WTC11 (cell line): ENCODE measurements around the gene TEX52. TPM values are rescaled to one million over a fixed set of nuclear protein-coding genes. Genes with fewer than 3 reads are reported as not detected.

ENCODE experiments used
- ATAC-seq: fragments of 200-7000 bp; cut with Tn5 transposase; 2 replicates; pipeline ENCODE4 v1.10.0; 2021; ENCODE audit warnings: mild to moderate bottlenecking, moderate library complexity
- CTCF ChIA-PET: fragments of 300-600 bp; sonication (Branson Sonifier 250); formaldehyde crosslinking; loops from one replicate; lab custom pipeline; 2021; ENCODE audit warnings: antibody characterized with exemption; lab: Charles Lee
- POLR2A ChIA-PET: fragments of 350-600 bp; sonication (Branson Sonifier 250); formaldehyde crosslinking; loops from one replicate; lab custom pipeline; 2021; ENCODE audit warnings: antibody characterized with exemption; lab: Charles Lee
- DNase-seq: peaks from one replicate; pipeline ENCODE4 v3.0.0; 2021; ENCODE audit warnings: low spot score
- H3K27ac Mint-ChIP-seq: 2 replicates; pipeline ENCODE4 v1.8.0; 2021; ENCODE audit warnings: mixed read lengths
- H3K27me3 Mint-ChIP-seq: 2 replicates; pipeline ENCODE4 v1.8.0; 2021; ENCODE audit warnings: low read depth, mild to moderate bottlenecking, moderate library complexity, mixed read lengths
- H3K36me3 Mint-ChIP-seq: 2 replicates; pipeline ENCODE4 v1.8.0; 2021; ENCODE audit warnings: mixed read lengths
- H3K4me1 Mint-ChIP-seq: 2 replicates; pipeline ENCODE4 v1.8.0; 2022; ENCODE audit warnings: mixed read lengths
- H3K4me3 Mint-ChIP-seq: 2 replicates; pipeline ENCODE4 v1.8.0; 2021; ENCODE audit warnings: mild to moderate bottlenecking, moderate library complexity, mixed read lengths
- H3K9me3 Mint-ChIP-seq: 2 replicates; pipeline ENCODE4 v1.8.0; 2021; ENCODE audit warnings: mixed read lengths
- ATF1 ChIP-seq: sonication (generic); formaldehyde crosslinking; IDR thresholded peaks from 2 replicates; pipeline ENCODE4 v1.8.1; 2023; ENCODE audit warnings: mild to moderate bottlenecking, moderate library complexity, missing genetic modification reagents
- CREB1 ChIP-seq: sonication (generic); formaldehyde crosslinking; IDR thresholded peaks from 2 replicates; pipeline ENCODE4 v1.8.0; 2023; ENCODE audit warnings: mild to moderate bottlenecking, missing genetic modification reagents
- FOXP1 ChIP-seq: sonication (generic); formaldehyde crosslinking; IDR thresholded peaks from 2 replicates; pipeline ENCODE4 v1.8.0; 2022; ENCODE audit warnings: missing genetic modification reagents, mild to moderate bottlenecking, moderate library complexity, borderline replicate concordance
- HMGXB4 ChIP-seq: sonication (generic); formaldehyde crosslinking; IDR thresholded peaks from 2 replicates; pipeline ENCODE4 v1.8.1; 2023; ENCODE audit warnings: mild to moderate bottlenecking, moderate library complexity, missing genetic modification reagents
- IRF1 ChIP-seq: sonication (generic); formaldehyde crosslinking; IDR thresholded peaks from 2 replicates; pipeline ENCODE4 v1.8.0; 2023; ENCODE audit warnings: missing genetic modification reagents
- IRF2 ChIP-seq: sonication (generic); formaldehyde crosslinking; IDR thresholded peaks from 2 replicates; pipeline ENCODE4 v1.8.0; 2022; ENCODE audit warnings: low read depth, missing genetic modification reagents, borderline replicate concordance
- JUN ChIP-seq: sonication (generic); formaldehyde crosslinking; IDR thresholded peaks from 2 replicates; pipeline ENCODE4 v1.8.0; 2023; ENCODE audit warnings: mild to moderate bottlenecking, missing genetic modification reagents
- KAT7 ChIP-seq: sonication (generic); formaldehyde crosslinking; IDR thresholded peaks from 2 replicates; pipeline ENCODE4 v1.8.1; 2023; ENCODE audit warnings: missing genetic modification reagents, mild to moderate bottlenecking, borderline replicate concordance
- MXD4 ChIP-seq: fragments of 250-450 bp; sonication (Bioruptor Pico); IDR thresholded peaks from 2 replicates; pipeline ENCODE4 v1.8.0; 2021; ENCODE audit warnings: mild to moderate bottlenecking, moderate library complexity, borderline replicate concordance
- NFATC4 ChIP-seq: fragments of 250-450 bp; sonication (Bioruptor Pico); IDR thresholded peaks from 2 replicates; pipeline ENCODE4 v1.9.0; 2021; ENCODE audit warnings: mild to moderate bottlenecking
- SMAD3 ChIP-seq: sonication (generic); formaldehyde crosslinking; IDR thresholded peaks from 2 replicates; pipeline ENCODE4 v1.8.0; 2022; ENCODE audit warnings: missing genetic modification reagents, mild to moderate bottlenecking, borderline replicate concordance
- STAT6 ChIP-seq: sonication (generic); formaldehyde crosslinking; conservative IDR thresholded peaks from 2 replicates; pipeline ENCODE4 v1.8.1; 2023; ENCODE audit warnings: mild to moderate bottlenecking, low read depth, missing genetic modification reagents, moderate library complexity
- ZBTB43 ChIP-seq: sonication (generic); formaldehyde crosslinking; IDR thresholded peaks from 2 replicates; pipeline ENCODE4 v1.8.1; 2023; ENCODE audit warnings: mild to moderate bottlenecking, missing genetic modification reagents
- ZNF219 ChIP-seq: sonication (generic); formaldehyde crosslinking; IDR thresholded peaks from 2 replicates; pipeline ENCODE4 v1.8.0; 2023; ENCODE audit warnings: missing genetic modification reagents, mild to moderate bottlenecking, borderline replicate concordance
- ZNF232 ChIP-seq: sonication (generic); formaldehyde crosslinking; IDR thresholded peaks from 2 replicates; pipeline ENCODE4 v1.8.0; 2022; ENCODE audit warnings: mild to moderate bottlenecking, missing genetic modification reagents
- ZNF263 ChIP-seq: sonication (generic); formaldehyde crosslinking; IDR thresholded peaks from 2 replicates; pipeline ENCODE4 v1.8.1; 2022; ENCODE audit warnings: low read depth, mild to moderate bottlenecking, moderate library complexity, missing genetic modification reagents
- ZNF416 ChIP-seq: fragments of 250-450 bp; sonication (Bioruptor Pico); IDR thresholded peaks from 2 replicates; pipeline ENCODE4 v1.9.0; 2021; ENCODE audit warnings: mild to moderate bottlenecking, inconsistent platforms
- ZNF532 ChIP-seq: fragments of 250-450 bp; sonication (Bioruptor Pico); IDR thresholded peaks from 2 replicates; pipeline ENCODE4 v1.9.0; 2021; ENCODE audit warnings: mild to moderate bottlenecking, borderline replicate concordance
- ZSCAN18 ChIP-seq: fragments of 250-450 bp; sonication (Bioruptor Pico); IDR thresholded peaks from 2 replicates; pipeline ENCODE4 v2.1.2; 2022; ENCODE audit warnings: mild to moderate bottlenecking, moderate library complexity
- total RNA-seq: library from RNA; stranded (reverse); gene quantifications from 3 replicates; pipeline ENCODE4 v1.2.3, GENCODE V29; 2021

The TEX52 gene
- total RNA-seq, 1 experiment from 2014 or later: not detected

DNA sequence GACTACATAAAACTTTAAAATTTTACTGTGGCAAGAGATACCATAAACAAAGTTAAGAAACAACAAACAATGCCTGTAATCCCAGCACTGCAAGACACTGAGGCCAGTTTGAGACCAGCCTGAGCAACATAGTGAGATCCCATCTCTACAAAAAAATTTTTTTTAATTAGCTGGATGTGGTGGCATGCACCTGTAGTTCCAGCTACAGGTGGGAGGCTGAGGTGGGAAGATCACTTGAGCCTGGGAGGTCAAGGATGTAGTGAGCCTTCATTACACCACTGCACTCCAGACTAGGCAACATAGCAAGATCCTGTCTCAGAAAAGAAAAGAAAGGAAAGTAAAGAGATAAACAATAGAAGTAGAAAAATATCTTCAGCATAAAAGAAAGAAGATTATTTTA is 3.3 kb upstream of the TEX52 start:
- ATAC-seq (no peak), DNase-seq (no peak)
- H3K4me3 Mint-ChIP-seq: no peak overlapping the region
- H3K27me3 Mint-ChIP-seq: no peaks in the 10 kb centered on the region; the same call in 1 of the 2 replicates
- H3K36me3 Mint-ChIP-seq: peaks cover 59% of the 10 kb centered on the region
- no peaks in the 10 kb centered on the region for H3K9me3 Mint-ChIP-seq
- no peak overlapping the region for H3K27ac Mint-ChIP-seq
- no peak for TF ChIP-seq ZNF416
- CTCF ChIA-PET: interaction anchor here (1.1 to 1.6 kb wide), 2 partner anchors 14 to 174 kb away, joined by 3 to 6 read pairs; no protein-coding TSS in a partner anchor
- POLR2A ChIA-PET: no interaction called here
- H3K4me1 Mint-ChIP-seq: peaks cover 3% of the 10 kb centered on the region; the same call in 1 of the 2 replicates

GRCh38 chr12:2858944-2859421 is 2.1 kb upstream of the TEX52 start:
- H3K27ac Mint-ChIP-seq: no peak overlapping the region
- H3K4me1 Mint-ChIP-seq: peaks cover 3% of the 10 kb centered on the region; the same call in 1 of the 2 replicates
- ATAC-seq: no peak
- no peaks in the 10 kb centered on the region for H3K9me3 Mint-ChIP-seq
- TF ChIP-seq ZNF532 (CRISPR knock-in tag): no peak
- no peak for TF ChIP-seq ZNF232 (CRISPR knock-in tag)
- TF ChIP-seq ZSCAN18 (CRISPR knock-in tag): no peak
- no peak for TF ChIP-seq NFATC4 (CRISPR knock-in tag)
- no peak for TF ChIP-seq CREB1
- no peak for TF ChIP-seq HMGXB4 (CRISPR knock-in tag)
- no peak for TF ChIP-seq ZNF263 (CRISPR knock-in tag)
- no peak for TF ChIP-seq STAT6 (CRISPR knock-in tag)
- no peak for TF ChIP-seq MXD4 (CRISPR knock-in tag)
- no peak for TF ChIP-seq SMAD3
- no peak for TF ChIP-seq ATF1 (CRISPR knock-in tag)
- no peak for TF ChIP-seq KAT7 (CRISPR knock-in tag)
- no peak for TF ChIP-seq JUN
- TF ChIP-seq FOXP1 (CRISPR knock-in tag): no peak
- TF ChIP-seq ZBTB43 (CRISPR knock-in tag): no peak
- TF ChIP-seq ZNF219 (CRISPR knock-in tag): no peak
- TF ChIP-seq IRF2: no peak
- TF ChIP-seq IRF1 (CRISPR knock-in tag): no peak
- no peaks in the 10 kb centered on the region; the same call in 1 of the 2 replicates for H3K27me3 Mint-ChIP-seq
- H3K36me3 Mint-ChIP-seq: peaks cover 47% of the 10 kb centered on the region
- ChIA-PET POLR2A (no interaction called here), CTCF (interaction anchor here (0.8 to 4.2 kb wide), 3 partner anchors 13 to 182 kb away, joined by 5 to 24 read pairs (median 11); no protein-coding TSS in a partner anchor)
- DNase-seq: no peak
- no peak overlapping the region for H3K4me3 Mint-ChIP-seq
